SIG-M5 treated with dmso at 0.1 percent for 504 hours (cell line): Measurements from ENCODE around the gene PPP1CA.
A peak's percentile ranks its signal among the peaks of the same experiment; 100 is the strongest.

Experiments used
- DNase-seq: peaks from one replicate; lab custom pipeline; 2025; ENCODE audit not compliant: unreplicated experiment; lab: John Stamatoyannopoulos, UW

The PPP1CA gene

DNA sequence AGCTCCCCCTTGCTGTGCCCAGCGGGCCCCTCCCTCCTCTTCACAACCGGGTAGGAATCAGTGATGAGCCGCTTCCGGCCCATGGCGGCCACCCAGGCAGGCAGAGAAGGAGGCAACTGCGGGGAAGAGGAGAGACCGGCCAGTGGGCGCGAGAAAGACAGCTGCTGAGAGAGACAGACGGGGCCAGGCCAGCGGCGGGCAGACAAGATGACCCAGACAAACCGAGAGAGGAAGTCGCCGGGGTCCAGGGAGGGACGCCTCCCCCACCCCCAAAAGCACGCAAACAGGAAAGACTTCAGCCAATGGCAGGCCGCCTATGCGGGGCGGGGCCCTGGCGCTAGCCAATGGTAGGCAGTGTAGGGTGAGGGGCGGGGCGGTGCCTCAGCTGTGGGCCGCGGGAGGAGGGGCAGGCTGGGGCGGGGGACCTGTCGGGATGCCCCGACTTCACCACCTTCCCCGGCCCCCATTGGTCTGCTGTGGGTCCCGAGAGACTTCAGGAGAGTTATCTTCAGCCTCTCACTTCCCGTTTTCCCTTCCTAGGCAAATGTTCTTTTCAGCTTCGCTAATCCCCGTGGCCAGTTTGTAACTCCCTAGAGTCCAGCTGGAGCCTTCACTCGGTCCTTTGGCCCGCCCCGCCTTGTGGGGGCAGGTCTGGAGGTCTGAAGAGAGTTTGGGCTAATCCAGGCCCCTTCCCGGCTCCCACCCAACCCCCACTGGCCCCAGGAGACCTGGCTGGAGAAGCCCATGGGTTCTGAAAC is 48.2 kb downstream of the PPP1CA start, which contains the start of gene POLD4:
Gene POLD4, minus strand, starts transcription at position 230 of the 758 bp plus-strand sequence. Its CDS starts 147 bp downstream, at position 83.
- DNase-seq: peak; percentile 96

DNA sequence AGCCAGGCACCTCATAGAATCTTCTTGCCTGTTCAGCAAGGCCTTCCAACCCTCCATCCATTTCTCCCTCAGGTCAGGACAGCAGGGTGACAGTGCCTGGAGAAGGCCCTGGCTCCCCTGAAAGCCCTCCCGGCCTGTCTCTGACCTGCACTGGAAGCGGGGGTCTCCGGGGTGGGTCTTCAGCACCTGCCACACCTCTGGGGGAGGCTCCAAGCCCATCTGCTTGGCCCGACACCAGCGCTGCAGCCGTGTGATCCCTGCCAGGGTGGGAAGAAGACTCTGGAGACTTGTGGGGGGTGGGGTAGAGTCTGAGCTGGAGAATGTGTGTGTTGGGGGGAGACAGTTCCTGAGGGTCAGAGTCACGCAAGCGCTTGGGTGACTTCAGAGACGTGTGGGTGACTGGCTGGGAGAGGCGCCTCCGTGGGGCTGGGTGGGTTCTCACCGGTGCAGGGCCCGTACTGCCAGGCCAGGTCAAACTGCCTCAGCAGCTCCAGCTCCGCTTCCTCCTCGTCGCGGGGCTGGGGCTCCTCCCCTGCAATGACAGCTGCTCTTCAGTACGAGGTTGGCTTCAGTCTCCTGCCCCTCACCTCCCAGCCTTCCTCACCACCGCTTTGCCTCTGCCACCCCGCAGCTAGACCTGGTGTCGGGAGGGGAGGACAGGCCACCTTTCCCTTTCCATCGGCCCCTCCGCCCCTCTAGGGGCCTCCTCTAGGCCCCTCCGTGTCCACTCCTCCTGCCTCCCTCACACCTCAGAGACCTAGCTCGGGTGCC is 48.9 kb downstream of the PPP1CA start:
- DNase-seq: peak; percentile 67

DNA sequence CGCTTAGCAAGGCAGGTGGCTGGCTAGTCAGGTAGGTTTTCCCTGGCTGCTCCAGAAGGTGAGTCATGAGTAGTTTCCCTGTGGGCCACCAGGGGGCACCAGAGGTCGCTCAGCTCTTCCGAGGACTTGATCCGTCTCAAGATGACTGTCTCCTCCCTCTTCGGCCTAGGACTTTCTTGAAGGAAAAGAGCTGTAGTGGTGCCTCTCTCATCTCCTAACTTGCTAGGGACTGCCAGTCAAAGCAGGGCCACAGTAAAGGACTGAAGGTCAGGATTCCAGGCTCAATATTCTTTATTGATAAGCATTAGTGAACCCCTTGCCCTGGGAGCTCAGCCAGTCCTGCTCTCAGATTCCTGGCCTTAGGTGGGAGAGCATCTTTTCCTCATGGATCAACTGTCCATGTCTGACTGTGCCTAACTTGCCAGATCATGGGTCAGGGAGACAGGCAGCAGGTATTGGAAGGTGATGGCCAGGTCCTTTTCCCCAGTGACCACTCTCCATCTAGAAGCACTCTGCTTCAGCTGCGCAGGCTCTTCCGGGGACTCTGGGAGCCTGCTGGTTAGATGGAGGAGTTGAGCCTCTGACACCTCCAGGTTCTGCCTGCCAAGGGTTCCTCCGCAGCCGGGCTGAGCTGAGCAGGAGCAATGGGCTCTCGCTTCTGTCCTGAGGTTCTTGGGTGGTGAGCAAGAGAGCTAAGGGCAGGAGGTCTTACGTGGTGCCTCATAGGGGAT is 50.2 kb downstream of the PPP1CA start:
- peak; percentile 78 for DNase-seq

DNA sequence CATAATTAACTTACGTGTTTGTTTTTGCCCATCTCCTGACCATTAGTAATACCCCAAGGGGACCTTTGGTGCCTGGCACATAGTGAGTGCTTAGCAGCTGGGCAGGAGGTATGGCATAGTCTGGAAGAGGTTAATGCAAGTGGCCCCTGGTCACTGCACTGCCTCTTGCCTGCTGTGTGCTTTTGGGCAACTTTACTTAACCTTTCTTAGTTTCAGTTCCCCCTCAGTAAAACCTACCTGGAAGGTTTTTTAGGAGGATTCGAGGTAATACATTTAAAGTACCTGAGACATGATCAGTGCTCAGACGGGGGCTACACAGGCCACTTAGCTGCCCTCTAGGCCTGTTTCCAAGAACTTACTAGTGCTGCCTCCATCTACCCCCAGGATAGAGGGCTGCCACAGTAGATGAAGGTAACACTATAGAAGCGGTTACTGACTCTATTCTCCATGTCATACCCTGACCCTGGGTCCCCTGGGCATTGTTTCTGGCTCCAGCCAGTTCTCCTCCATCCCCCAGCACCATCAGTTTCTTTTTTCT is 51.7 kb downstream of the PPP1CA start:
- DNase-seq: no peak

DNA sequence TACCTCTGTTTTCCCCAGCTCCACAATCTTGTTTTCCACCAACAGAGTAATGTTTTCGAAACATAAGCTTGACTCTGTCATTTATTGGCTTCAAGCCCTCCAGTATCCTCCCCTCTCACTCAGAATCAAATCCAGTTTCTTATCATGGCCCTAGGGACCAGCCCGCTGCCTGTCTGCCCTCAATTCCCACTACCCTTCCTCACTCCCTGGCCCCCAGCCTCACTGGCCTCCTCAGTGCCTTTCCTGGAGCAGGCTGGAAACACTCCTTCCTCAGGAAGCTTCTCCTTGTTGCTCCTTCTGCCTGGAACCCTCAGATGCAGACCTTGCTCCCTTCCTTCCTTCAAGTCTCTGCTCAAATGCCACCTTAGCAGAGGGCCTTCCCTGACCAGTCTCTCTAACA is 52.2 kb downstream of the PPP1CA start:
- DNase-seq: no peak

DNA sequence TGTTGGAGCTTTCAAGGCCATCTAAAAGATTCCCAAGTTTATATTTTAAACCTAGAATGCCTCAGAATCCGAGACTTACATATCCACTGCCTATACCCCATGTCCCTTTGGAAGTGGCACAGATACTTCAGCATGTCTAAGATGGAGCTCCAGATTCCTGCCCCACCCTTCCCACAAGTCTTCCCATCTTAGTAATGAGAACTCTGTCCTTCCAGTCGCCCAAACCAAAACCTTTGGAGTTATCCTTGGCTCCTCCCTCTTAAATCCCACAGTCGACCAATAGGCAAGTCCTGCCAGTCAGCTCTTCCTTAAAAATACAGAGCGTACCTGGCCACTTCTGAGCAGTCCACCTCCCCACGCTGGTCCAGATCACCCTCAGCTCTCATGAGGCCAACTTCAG is 52.6 kb downstream of the PPP1CA start:
- DNase-seq: no peak
